Esophagus squamous epithelium (tissue), 4 donors: ENCODE measurements around the gene PRKCZ.

Source experiments
- CTCF ChIP-seq, 6 experiments: fragments of 450-650 bp in 4 of 6; fragments of 200-600 bp in 2 of 6; sonication (generic) in 2 of 6; IDR thresholded peaks; one replicate each; pipeline ENCODE4 v1.5.1; 2016 to 2019; ENCODE audit warnings: antibody characterized with exemption in 6 of 6, mild to moderate bottlenecking in 4 of 6, moderate library complexity in 4 of 6
- POLR2A ChIP-seq, 4 donors: fragments of 450-650 bp; IDR thresholded peaks; one replicate each; pipeline ENCODE4 v1.6.1; 2017; ENCODE audit warnings: antibody characterized with exemption in 4 of 4, mild to moderate bottlenecking in 4 of 4, moderate library complexity in 3 of 4

- no peak for TF ChIP-seq CTCF (IDR thresholded peaks at IDR 0.05)
- no peak for TF ChIP-seq POLR2A (IDR thresholded peaks at IDR 0.05)
Observed at GRCh38 chr1:2193514-2194281, 143.5 kb downstream of the PRKCZ start.
